ENCODE measurements around the gene KLHL29. TPM values are rescaled to one million over a fixed set of nuclear protein-coding genes. Genes with fewer than 3 reads are reported as not detected.

KLHL29 gene
- total and polyA plus RNA-seq, 2 donors (not counting 1 experiment from before 2014, with no cell fraction given): 1.3 to 3.4 TPM

- intact Hi-C loops (cut with micrococcal nuclease): no loop called here
- H3K79me2 ChIP-seq (ENCODE audit: control insufficient read depth, insufficient read depth, low read length): no peaks in the 10 kb centered on the region
- H3K4me3 ChIP-seq (ENCODE audit: control extremely low read depth in 1 of 5, extremely low read depth in 1 of 5, insufficient read depth in 1 of 5, low read depth in 2 of 5, low read length in 4 of 5): no peak overlapping the region
- no peak overlapping the region for H3K27ac Mint-ChIP-seq
- no peaks in the 10 kb centered on the region for H3K9me3 ChIP-seq (ENCODE audit: control extremely low read depth in 1 of 3, control insufficient read depth in 2 of 3, insufficient read depth in 1 of 3, low read length in 2 of 3)
- WGBS (ENCODE audit: insufficient coverage): 100% methylated on average over 10 of the region's 16 CpGs
- H3K27ac ChIP-seq (ENCODE audit: low read length in 2 of 2): no peak overlapping the region
- H3K36me3 ChIP-seq (replicated peaks in 1 of 2; ENCODE audit: control extremely low read depth in 1 of 2, control insufficient read depth in 1 of 2, extremely low read depth in 1 of 2, insufficient read depth in 2 of 2, low read length in 1 of 2): no peaks in the 10 kb centered on the region
- POLR2A ChIA-PET: no interaction called here
- H3K4me1 ChIP-seq (ENCODE audit: control insufficient read depth in 2 of 2, insufficient read depth in 2 of 2, low read length in 2 of 2): no peaks in the 10 kb centered on the region
- CTCF ChIA-PET: no interaction called here
- no peaks in the 10 kb centered on the region for H3K27me3 Mint-ChIP-seq
- H3K9ac ChIP-seq (ENCODE audit: low read length): no peak overlapping the region
- no peaks in the 10 kb centered on the region for H3K9me3 Mint-ChIP-seq (ENCODE audit: insufficient read depth)
- no peaks in the 10 kb centered on the region for H4K20me1 ChIP-seq (ENCODE audit: control insufficient read depth, insufficient read depth, low read length, poor library complexity, severe bottlenecking)
- ATAC-seq (ENCODE audit: low read depth): no peak
- H3K4me3 Mint-ChIP-seq: no peak overlapping the region
- no peak overlapping the region for H2AFZ ChIP-seq (ENCODE audit: insufficient read depth, low read depth, low read length, poor library complexity, severe bottlenecking)
- DNase-seq: no peak
- no peaks in the 10 kb centered on the region for H3K27me3 ChIP-seq (replicated peaks in 1 of 4; ENCODE audit: control extremely low read depth in 1 of 4, control insufficient read depth in 3 of 4, insufficient read depth in 4 of 4, low read length in 3 of 4)
- H3K4me2 ChIP-seq (replicated peaks; ENCODE audit: low read depth, low read length, poor library complexity, severe bottlenecking): no peak overlapping the region
- H3K4me1 Mint-ChIP-seq: no peaks in the 10 kb centered on the region
- no peak for TF ChIP-seq CTCF (IDR thresholded peaks at IDR 0.05)
- TF ChIP-seq EZH2 (IDR thresholded peaks at IDR 0.05; ENCODE audit: borderline replicate concordance, insufficient read depth, low read depth, low read length, poor library complexity, severe bottlenecking): no peak
These were observed 140.3 kb downstream of the KLHL29 start for GRCh38 chr2:23525137-23525765.

GRCh38 chr2:23526114-23526513, 141.1 kb downstream of the KLHL29 start:
- H4K20me1 ChIP-seq (ENCODE audit: control insufficient read depth, insufficient read depth, low read length, poor library complexity, severe bottlenecking): no peaks in the 10 kb centered on the region
- H2AFZ ChIP-seq (ENCODE audit: insufficient read depth, low read depth, low read length, poor library complexity, severe bottlenecking): no peak overlapping the region
- intact Hi-C loops (cut with micrococcal nuclease): no loop called here
- no peak overlapping the region for H3K27ac ChIP-seq (ENCODE audit: low read length in 2 of 2)
- no peak overlapping the region for H3K9ac ChIP-seq (ENCODE audit: low read length)
- no peaks in the 10 kb centered on the region for H3K79me2 ChIP-seq (ENCODE audit: control insufficient read depth, insufficient read depth, low read length)
- Mint-ChIP-seq H3K4me3 (no peak overlapping the region), H3K27me3 (no peaks in the 10 kb centered on the region), H3K4me1 (no peaks in the 10 kb centered on the region), H3K9me3 (ENCODE audit: insufficient read depth) (no peaks in the 10 kb centered on the region), H3K27ac (no peak overlapping the region)
- H3K9me3 ChIP-seq (ENCODE audit: control extremely low read depth in 1 of 3, control insufficient read depth in 2 of 3, insufficient read depth in 1 of 3, low read length in 2 of 3): no peaks in the 10 kb centered on the region
- DNase-seq: no peak
- no peaks in the 10 kb centered on the region for H3K36me3 ChIP-seq (replicated peaks in 1 of 2; ENCODE audit: control extremely low read depth in 1 of 2, control insufficient read depth in 1 of 2, extremely low read depth in 1 of 2, insufficient read depth in 2 of 2, low read length in 1 of 2)
- no peak for TF ChIP-seq CTCF (IDR thresholded peaks at IDR 0.05)
- no peak for TF ChIP-seq EZH2 (IDR thresholded peaks at IDR 0.05; ENCODE audit: borderline replicate concordance, insufficient read depth, low read depth, low read length, poor library complexity, severe bottlenecking)
- ChIA-PET CTCF (interaction anchor here (1.1 kb wide), 1 partner anchor 22 kb away, joined by 3 read pairs; no protein-coding TSS in a partner anchor), POLR2A (no interaction called here)
- H3K4me2 ChIP-seq (replicated peaks; ENCODE audit: low read depth, low read length, poor library complexity, severe bottlenecking): no peak overlapping the region
- H3K4me3 ChIP-seq (ENCODE audit: control extremely low read depth in 1 of 5, extremely low read depth in 1 of 5, insufficient read depth in 1 of 5, low read depth in 2 of 5, low read length in 4 of 5): no peak overlapping the region
- H3K4me1 ChIP-seq (ENCODE audit: control insufficient read depth in 2 of 2, insufficient read depth in 2 of 2, low read length in 2 of 2): no peaks in the 10 kb centered on the region
- H3K27me3 ChIP-seq (replicated peaks in 1 of 4; ENCODE audit: control extremely low read depth in 1 of 4, control insufficient read depth in 3 of 4, insufficient read depth in 4 of 4, low read length in 3 of 4): no peaks in the 10 kb centered on the region
- no peak for ATAC-seq (ENCODE audit: low read depth)
- WGBS (ENCODE audit: insufficient coverage): 64% methylated on average over 19 of the region's 19 CpGs

Measured in B cell (primary cell).